Stomach (tissue), 9 donors: ENCODE measurements around the gene XYLT1. TPM values are rescaled to one million over a fixed set of nuclear protein-coding genes. Genes with fewer than 3 reads are reported as not detected.

Source experiments
- DNase-seq, 2 donors: peaks; one replicate each; pipeline versions ENCODE4 v3.0.0 to v3.0.0-alpha.2; 2013 to 2019
- H3K27ac ChIP-seq, 5 donors: fragments of 200-600 bp in 4 of 5; sonication (generic) in 4 of 5; one replicate each; pipeline ENCODE4 v1.5.1; 2013 to 2019; ENCODE audit warnings: mild to moderate bottlenecking in 1 of 5, moderate library complexity in 1 of 5
- H3K27me3 ChIP-seq, 3 donors: fragments of 200-600 bp; sonication (generic); one replicate each; pipeline ENCODE4 v1.5.1; 2017 to 2019; ENCODE audit warnings: mixed run types in 1 of 3
- H3K36me3 ChIP-seq, 4 donors: fragments of 200-600 bp; sonication (generic); 1 replicate in 3 of 4; 2 replicates in 1 of 4; pipeline ENCODE4 v1.5.1; 2016 to 2019
- H3K4me1 ChIP-seq, 4 donors: fragments of 200-600 bp; sonication (generic); one replicate each; pipeline ENCODE4 v1.5.1; 2016 to 2019
- H3K4me3 ChIP-seq, 4 donors: fragments of 200-600 bp; sonication (generic) in 3 of 4; one replicate each; pipeline ENCODE4 v1.5.1; 2016 to 2019; ENCODE audit warnings: mild to moderate bottlenecking in 1 of 4
- H3K9me3 ChIP-seq, 4 donors: fragments of 200-600 bp; sonication (generic); one replicate each; pipeline ENCODE4 v1.5.1; 2016 to 2019
- EP300 ChIP-seq: sonication (generic); formaldehyde crosslinking; IDR thresholded peaks from one replicate; pipeline ENCODE4 v1.6.1; 2017; ENCODE audit warnings: antibody characterized with exemption
- POLR2A ChIP-seq, 4 donors: fragments of 450-650 bp; IDR thresholded peaks; one replicate each; pipeline ENCODE4 v1.6.1; 2016; ENCODE audit warnings: antibody characterized with exemption in 4 of 4, control low read depth in 2 of 4, mild to moderate bottlenecking in 1 of 4, moderate library complexity in 1 of 4
- POLR2AphosphoS5 ChIP-seq, 3 donors: sonication (generic); formaldehyde crosslinking; IDR thresholded peaks; one replicate each; pipeline ENCODE4 v1.6.1; 2016; ENCODE audit warnings: antibody characterized with exemption in 3 of 3
- WGBS, 5 donors: extraction: QIAGEN DNeasy Blood & Tissue Kit in 3 of 5; methylation state at CpG; one replicate each; pipeline versions ENCODE4 v1.1.5 to v1.1.7; 2013 to 2018; 5-methylcytosine and 5-hydroxymethylcytosine counted together
- intact Hi-C: fragments of 100-400 bp; cut with DNase I; formaldehyde crosslinking; loops from one replicate; pipeline ENCODE4 v1.15.1; 2023; ENCODE audit warnings: low total_unique reads
- polyA plus RNA-seq, 3 donors: library from polyadenylated mRNA; stranded (reverse); fragments of 200-250 nt; gene quantifications; one replicate each; pipeline ENCODE4 v1.2.3, GENCODE V29; 2013
- total RNA-seq, 5 donors: library from RNA; depleted of rRNA; stranded (reverse); fragments of >200 nt; gene quantifications; one replicate each; pipeline versions ENCODE4 v1.1.0 to v1.2.3, GENCODE V29; 2014 to 2016
- TF ChIP-seq, protein P1 (sequence below), 7 experiments: fragments of 450-650 bp in 4 of 7; fragments of 200-600 bp in 3 of 7; sonication (generic) in 3 of 7; IDR thresholded peaks; one replicate each; pipeline ENCODE4 v1.5.1; 2016 to 2019; ENCODE audit warnings: antibody characterized with exemption in 7 of 7, control low read depth in 2 of 7, mild to moderate bottlenecking in 1 of 7
- donor health status: healthy with polysubstance abuse.
- donor health status: Bipolar disorder and iron deficiency.
- donor health status: healthy.

The XYLT1 gene
- total and polyA plus RNA-seq, 8 donors: 0.87 to 59.5 (median 9.5) TPM

DNA sequence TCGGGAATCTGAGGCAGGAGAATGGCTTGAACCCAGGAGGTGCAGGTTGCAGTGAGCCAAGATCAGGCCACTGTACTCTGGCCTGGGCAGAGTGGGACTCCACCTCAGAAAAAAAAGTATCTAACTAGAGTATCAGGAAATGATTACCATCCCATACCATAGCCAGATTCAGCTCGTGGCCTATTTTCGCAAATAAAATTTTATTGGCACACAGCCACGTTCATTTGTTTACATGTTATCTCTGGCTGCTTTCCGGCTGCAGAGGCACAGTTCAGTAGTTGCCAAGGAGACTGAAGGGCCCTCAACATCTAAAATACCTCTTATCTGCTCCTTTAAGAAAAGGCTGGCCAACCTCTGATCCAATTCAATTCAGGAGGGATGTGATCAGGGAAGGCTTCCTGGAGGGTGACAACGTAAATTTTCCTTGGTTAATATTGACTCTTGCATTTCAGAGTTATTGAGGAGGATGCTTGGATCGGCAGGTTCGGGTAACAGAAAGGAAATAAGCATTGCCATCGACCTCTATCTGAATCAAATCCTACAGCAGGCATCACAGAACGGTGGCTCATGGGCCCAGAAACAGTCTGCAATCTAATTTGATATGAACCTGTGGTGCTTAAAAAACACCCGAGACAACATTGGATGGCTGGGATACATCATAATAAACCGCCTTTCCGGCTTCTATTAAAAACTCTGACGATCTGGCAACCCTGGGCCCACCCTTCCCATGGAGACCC, 73.8 kb downstream of the XYLT1 start:
- 17 to 34% (median 29%) methylated on average over 14 of the region's 14 CpGs for WGBS, 5 donors
- Histone ChIP-seq H3K36me3 (no peaks in the 10 kb centered on the region), H3K9me3 (no peaks in the 10 kb centered on the region), H3K27me3 (no peaks in the 10 kb centered on the region), H3K4me3 (no peak overlapping the region), H3K27ac (peak overlapping the region; percentile 71 to 85 (median 73)), H3K4me1 (peaks cover 23 to 64% (median 42%) of the 10 kb centered on the region in 4 donors)
- peak; percentile 71 to 93 for DNase-seq
- intact Hi-C loops: no loop called here
- TF ChIP-seq POLR2A (IDR thresholded peaks at IDR 0.05) (no peak), POLR2AphosphoS5 (IDR thresholded peaks at IDR 0.05) (peak in 2 of 3 donors; percentile 46 to 58)
- TF ChIP-seq, protein P1, sequence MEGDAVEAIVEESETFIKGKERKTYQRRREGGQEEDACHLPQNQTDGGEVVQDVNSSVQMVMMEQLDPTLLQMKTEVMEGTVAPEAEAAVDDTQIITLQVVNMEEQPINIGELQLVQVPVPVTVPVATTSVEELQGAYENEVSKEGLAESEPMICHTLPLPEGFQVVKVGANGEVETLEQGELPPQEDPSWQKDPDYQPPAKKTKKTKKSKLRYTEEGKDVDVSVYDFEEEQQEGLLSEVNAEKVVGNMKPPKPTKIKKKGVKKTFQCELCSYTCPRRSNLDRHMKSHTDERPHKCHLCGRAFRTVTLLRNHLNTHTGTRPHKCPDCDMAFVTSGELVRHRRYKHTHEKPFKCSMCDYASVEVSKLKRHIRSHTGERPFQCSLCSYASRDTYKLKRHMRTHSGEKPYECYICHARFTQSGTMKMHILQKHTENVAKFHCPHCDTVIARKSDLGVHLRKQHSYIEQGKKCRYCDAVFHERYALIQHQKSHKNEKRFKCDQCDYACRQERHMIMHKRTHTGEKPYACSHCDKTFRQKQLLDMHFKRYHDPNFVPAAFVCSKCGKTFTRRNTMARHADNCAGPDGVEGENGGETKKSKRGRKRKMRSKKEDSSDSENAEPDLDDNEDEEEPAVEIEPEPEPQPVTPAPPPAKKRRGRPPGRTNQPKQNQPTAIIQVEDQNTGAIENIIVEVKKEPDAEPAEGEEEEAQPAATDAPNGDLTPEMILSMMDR (IDR thresholded peaks at IDR 0.05): no peak

DNA sequence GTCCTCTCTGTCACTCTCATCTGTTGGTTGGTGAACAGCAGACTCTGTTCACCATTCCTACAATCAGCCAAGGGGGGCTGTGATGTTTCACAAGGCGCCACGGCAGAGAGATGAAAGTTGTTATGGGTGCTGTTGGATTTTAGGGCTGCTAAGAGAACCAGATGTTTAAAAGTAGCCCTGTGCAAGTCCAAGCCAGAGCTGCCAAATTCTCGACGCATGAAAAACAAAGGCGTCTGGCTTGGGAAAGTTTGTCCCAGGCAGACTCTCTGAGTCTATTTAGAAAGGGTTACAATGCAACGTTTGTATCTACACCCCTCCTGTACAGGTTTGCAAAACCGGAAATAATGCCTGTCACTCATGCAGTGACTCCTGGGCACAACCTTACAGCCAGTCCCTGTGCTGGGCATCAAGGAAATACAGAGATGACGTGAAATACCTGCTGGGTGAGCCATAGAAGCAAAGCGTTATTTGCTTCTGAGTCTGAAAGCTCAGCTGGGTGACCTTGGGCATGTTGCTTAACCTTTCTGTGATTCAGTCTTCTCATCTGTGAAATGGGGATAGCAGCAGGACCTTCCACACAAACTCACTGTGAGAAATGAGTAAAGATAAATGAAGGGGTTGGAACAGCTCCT, 74.8 kb downstream of the XYLT1 start:
- Histone ChIP-seq H3K4me1 (peaks cover 23 to 62% (median 42%) of the 10 kb centered on the region in 4 donors), H3K9me3 (no peaks in the 10 kb centered on the region), H3K36me3 (no peaks in the 10 kb centered on the region), H3K27ac (peak overlapping the region; percentile 71 to 85 (median 73)), H3K4me3 (no peak overlapping the region), H3K27me3 (no peaks in the 10 kb centered on the region)
- intact Hi-C loops: no loop called here
- TF ChIP-seq EP300 (no peak), POLR2AphosphoS5 (IDR thresholded peaks at IDR 0.05) (peak in 1 of 3 donors; percentile 69), POLR2A (IDR thresholded peaks at IDR 0.05) (no peak)
- TF ChIP-seq, protein P1 (IDR thresholded peaks at IDR 0.05): no peak
- WGBS, 5 donors: 19 to 35% (median 29%) methylated on average over 7 to 9 of the region's 9 CpGs
- DNase-seq: peak; percentile 49 to 84

DNA sequence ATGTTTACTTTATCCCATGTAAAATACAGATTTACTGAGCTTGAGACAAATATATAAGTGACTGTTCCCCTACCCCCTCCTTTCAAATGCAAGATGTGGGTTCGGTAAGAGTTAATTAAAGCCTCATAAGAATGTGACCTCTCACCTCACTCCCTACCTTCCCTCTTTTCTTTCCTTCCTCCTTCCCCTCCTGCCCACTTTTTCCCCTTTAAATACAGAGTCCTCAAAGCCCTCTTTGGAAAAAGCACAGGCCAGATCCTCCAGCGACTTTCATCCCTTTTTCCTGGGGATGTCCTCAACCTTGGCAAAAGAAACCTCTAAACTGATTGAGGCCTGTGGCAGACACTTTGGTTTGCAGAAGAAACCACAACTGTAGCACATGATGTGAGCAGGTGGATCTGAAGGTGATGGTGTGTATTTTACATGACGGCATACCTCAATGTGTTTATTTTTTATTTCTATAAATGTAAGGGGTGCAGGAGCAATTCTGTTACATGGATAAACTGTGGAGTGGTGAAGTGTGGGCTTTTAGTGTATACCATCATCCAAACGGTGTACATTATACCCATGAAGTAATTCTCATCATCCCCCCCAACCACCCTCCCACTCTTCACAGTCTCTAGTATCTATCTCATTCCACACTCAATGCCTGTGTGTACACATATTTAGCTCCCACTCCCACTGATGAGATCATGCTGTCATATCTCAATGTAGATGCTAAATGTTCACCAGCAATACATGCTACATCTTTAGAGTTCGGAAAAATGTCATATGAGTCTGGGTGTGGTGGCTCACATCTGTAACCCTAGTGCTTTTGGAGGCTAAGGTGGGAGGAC, 77.7 kb downstream of the XYLT1 start:
- TF ChIP-seq, protein P1 (IDR thresholded peaks at IDR 0.05): no peak
- TF ChIP-seq EP300 (no peak), POLR2A (IDR thresholded peaks at IDR 0.05) (no peak), POLR2AphosphoS5 (IDR thresholded peaks at IDR 0.05) (no peak)
- Histone ChIP-seq H3K36me3 (no peaks in the 10 kb centered on the region), H3K4me1 (peaks cover 20 to 35% (median 28%) of the 10 kb centered on the region in 4 donors), H3K9me3 (no peaks in the 10 kb centered on the region), H3K27me3 (no peaks in the 10 kb centered on the region), H3K4me3 (no peak overlapping the region), H3K27ac (no peak overlapping the region)
- DNase-seq: no peak
- intact Hi-C loops: no loop called here
- 72 to 83% (median 81%) methylated on average over 5 of the region's 5 CpGs for WGBS, 5 donors
